Lung (tissue), 12 donors: Measurements from ENCODE around the gene CGNL1. TPM values are rescaled to one million over a fixed set of nuclear protein-coding genes. Genes with fewer than 3 reads are reported as not detected.
A peak's percentile ranks its signal among the peaks of the same experiment; 100 is the strongest.

ENCODE experiments used
- ATAC-seq: fragments of 200-7000 bp; cut with Tn5 transposase; one replicate; pipeline ENCODE4 v1.9.1; 2020; ENCODE audit warnings: moderate number of reproducible peaks; ENCODE audit not compliant: insufficient read depth, low FRiP score
- DNase-seq, 3 donors: peaks; one replicate each; pipeline ENCODE4 v3.0.0-alpha.2; 2013 to 2017
- H3K27ac ChIP-seq, 2 donors: one replicate each; pipeline ENCODE4 v1.5.1; 2013; ENCODE audit warnings: mild to moderate bottlenecking in 2 of 2, moderate library complexity in 2 of 2, control low read depth in 1 of 2, inconsistent platforms in 1 of 2, low read depth in 1 of 2, low read length in 1 of 2
- H3K27me3 ChIP-seq, 3 donors: one replicate each; pipeline ENCODE4 v1.5.1; 2013; ENCODE audit warnings: low read length in 2 of 3; ENCODE audit not compliant: control insufficient read depth in 3 of 3, insufficient read depth in 3 of 3
- H3K36me3 ChIP-seq, 4 donors: one replicate each; pipeline ENCODE4 v1.5.1; 2013; ENCODE audit warnings: low read length in 4 of 4, mild to moderate bottlenecking in 1 of 4, moderate library complexity in 1 of 4; ENCODE audit not compliant: control insufficient read depth in 4 of 4, insufficient read depth in 4 of 4
- H3K4me1 ChIP-seq, 5 donors: one replicate each; pipeline ENCODE4 v1.5.1; 2013; ENCODE audit warnings: low read length in 5 of 5, mild to moderate bottlenecking in 2 of 5, moderate library complexity in 1 of 5; ENCODE audit not compliant: control insufficient read depth in 5 of 5, insufficient read depth in 5 of 5
- H3K4me3 ChIP-seq: one replicate; pipeline ENCODE4 v1.5.1; 2013; ENCODE audit warnings: mild to moderate bottlenecking, control low read depth, moderate library complexity
- H3K9ac ChIP-seq, 2 donors: one replicate each; pipeline ENCODE4 v1.5.1; 2013; ENCODE audit warnings: low read length in 2 of 2, control low read depth in 1 of 2; ENCODE audit not compliant: insufficient read depth in 1 of 2
- H3K9me3 ChIP-seq, 4 donors: one replicate each; pipeline ENCODE4 v1.5.1; 2013; ENCODE audit warnings: low read length in 3 of 4, mild to moderate bottlenecking in 1 of 4, moderate library complexity in 1 of 4; ENCODE audit not compliant: control insufficient read depth in 4 of 4, insufficient read depth in 3 of 4
- CTCF ChIP-seq: IDR thresholded peaks from 2 replicates; pipeline ENCODE4 v1.5.1; 2012; ENCODE audit warnings: mild to moderate bottlenecking; ENCODE audit errors: control extremely low read depth, extremely low read depth
- WGBS, 2 donors: extraction: QIAGEN DNeasy Blood & Tissue Kit; methylation state at CpG; one replicate each; pipeline ENCODE4 v1.1.7; 2013; 5-methylcytosine and 5-hydroxymethylcytosine counted together
- polyA plus RNA-seq, 2 donors: library from polyadenylated mRNA; stranded (reverse); fragments of 200-250 nt; gene quantifications; one replicate each; pipeline ENCODE4 v1.2.1, GENCODE V29; 2013
- total RNA-seq, 2 donors: library from RNA; depleted of rRNA in 1 of 2; stranded (reverse); fragments of >200 nt in 1 of 2; gene quantifications; one replicate each; pipeline ENCODE4 v1.2.1, GENCODE V29; 2014 to 2021
- donor health status: control.
- donor health status: control.
- donor health status: Bipolar disorder and iron deficiency.
- donor health status: healthy.
- donor health status: DM: yes; HTN: yes; CAD: no.

The CGNL1 gene
- total and polyA plus RNA-seq, 4 donors = 9.0 to 42.5 (median 22.9) TPM

DNA sequence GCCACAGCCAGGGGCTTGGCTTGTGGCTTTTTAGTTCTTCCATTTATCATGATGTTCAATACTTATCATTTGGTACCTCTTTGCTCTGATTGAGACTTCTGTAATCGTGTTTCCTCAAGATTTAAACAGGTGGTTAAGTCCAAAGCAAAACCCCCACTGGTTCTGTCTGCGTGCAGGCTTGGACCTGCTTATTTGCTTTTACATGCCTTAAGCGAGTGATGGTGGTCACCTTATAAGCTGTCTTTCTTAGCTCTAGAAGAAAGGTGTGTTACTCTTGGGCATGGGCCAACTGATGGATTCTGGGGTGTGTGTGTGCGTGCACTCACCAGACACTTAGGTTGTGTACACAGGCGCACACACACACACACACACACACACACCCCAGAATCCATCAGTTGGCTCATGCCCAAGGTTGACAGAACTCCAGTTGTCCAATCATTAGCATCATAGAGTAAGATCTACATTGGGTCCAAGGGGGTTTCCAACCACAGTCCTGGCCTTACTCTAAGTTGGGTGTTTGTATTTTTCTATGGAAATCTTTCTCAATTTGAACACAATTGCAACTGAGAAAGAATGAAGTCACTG, 216.6 kb downstream of the CGNL1 start:
- no peak for ATAC-seq
- peak overlapping the region in 1 of 2 donors; percentile 99 for H3K27ac ChIP-seq
- H3K27me3 ChIP-seq = no peaks in the 10 kb centered on the region
- WGBS, 2 donors = 69 to 84% methylated on average over 5 of the region's 5 CpGs
- no peaks in the 10 kb centered on the region for H3K9me3 ChIP-seq
- peaks cover 4 to 22% (median 12%) of the 10 kb centered on the region in 5 donors for H3K4me1 ChIP-seq
- no peak overlapping the region for H3K9ac ChIP-seq
- no peak for TF ChIP-seq CTCF
- no peaks in the 10 kb centered on the region for H3K36me3 ChIP-seq
- H3K4me3 ChIP-seq = peak overlapping the region; percentile 36
- no peak for DNase-seq

- Histone ChIP-seq H3K27ac (peak overlapping the region in 1 of 2 donors; percentile 99), H3K9ac (no peak overlapping the region), H3K9me3 (no peaks in the 10 kb centered on the region), H3K36me3 (no peaks in the 10 kb centered on the region), H3K27me3 (no peaks in the 10 kb centered on the region), H3K4me1 (peaks cover 6 to 25% (median 12%) of the 10 kb centered on the region in 5 donors), H3K4me3 (no peak overlapping the region)
- ATAC-seq = no peak
- DNase-seq = no peak
- TF ChIP-seq CTCF = no peak
- WGBS, 2 donors = 83 to 88% methylated on average over 6 of the region's 6 CpGs
Measured at GRCh38 chr15:57594479-57594878, 218.2 kb downstream of the CGNL1 start.

DNA sequence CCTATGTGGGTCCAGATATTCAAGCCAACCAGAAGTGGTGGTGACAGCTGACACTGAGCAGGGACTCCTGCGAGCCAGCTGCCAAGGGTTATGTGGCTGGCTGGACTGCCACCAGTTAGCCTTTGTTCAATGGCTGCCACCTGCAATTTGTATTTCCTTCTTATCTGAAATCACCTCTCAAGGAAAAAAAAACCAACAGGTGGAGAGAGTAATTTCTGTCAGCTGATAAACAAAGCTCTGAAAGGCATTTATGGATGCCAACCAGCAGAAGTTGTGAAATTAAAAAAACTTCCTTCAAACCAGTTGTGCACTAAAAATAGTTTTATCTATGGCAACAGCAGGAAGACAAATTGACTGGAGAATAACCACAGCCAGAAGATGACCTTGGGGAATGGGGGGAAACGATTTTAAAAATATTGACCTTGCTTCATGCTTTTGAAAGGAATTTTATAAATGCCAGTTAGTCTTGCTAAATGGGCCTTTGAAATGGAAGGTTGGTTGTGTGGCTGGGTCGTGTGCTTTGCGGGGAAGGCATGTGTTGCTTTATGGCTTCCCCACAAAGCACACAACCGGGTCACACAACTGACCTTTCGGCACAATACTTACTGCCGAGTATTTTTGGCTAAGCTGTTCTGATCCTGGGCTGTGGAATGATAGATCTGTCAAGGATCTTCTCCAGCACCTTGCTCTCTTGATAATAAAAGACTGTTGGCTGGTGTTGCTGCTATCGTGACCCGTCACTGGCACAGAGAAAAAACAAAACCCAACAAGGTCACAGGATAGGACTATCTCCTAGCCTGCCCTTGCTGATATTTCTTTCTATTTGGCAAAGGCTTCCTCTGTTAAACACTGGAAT, 218.9 kb downstream of the CGNL1 start:
- 52 to 54% methylated on average over 9 of the region's 9 CpGs for WGBS, 2 donors
- H3K4me1 ChIP-seq = peaks cover 3 to 27% (median 7%) of the 10 kb centered on the region in 5 donors
- no peaks in the 10 kb centered on the region for H3K36me3 ChIP-seq
- ATAC-seq = no peak
- DNase-seq = no peak
- H3K4me3 ChIP-seq = no peak overlapping the region
- TF ChIP-seq CTCF = no peak
- no peak overlapping the region for H3K9ac ChIP-seq
- no peaks in the 10 kb centered on the region for H3K27me3 ChIP-seq
- peak overlapping the region; percentile 79 to 99 for H3K27ac ChIP-seq
- H3K9me3 ChIP-seq = no peaks in the 10 kb centered on the region
